Peyer's patch (tissue), 4 donors: ENCODE results near the gene KIF9.
"Not testable (repeated sequence)": the region's sequence is repeated elsewhere in the genome, so short reads cannot be mapped to it uniquely, and the experiment has no call there.

Experiments used
- CTCF ChIP-seq, 6 experiments: fragments of 450-650 bp in 4 of 6; fragments of 200-600 bp in 2 of 6; sonication (generic) in 1 of 6; IDR thresholded peaks; one replicate each; pipeline ENCODE4 v1.5.1; 2017 to 2019; ENCODE audit warnings: antibody characterized with exemption in 6 of 6, mild to moderate bottlenecking in 3 of 6, moderate library complexity in 1 of 6
- POLR2A ChIP-seq, 2 donors: fragments of 450-650 bp; IDR thresholded peaks; one replicate each; pipeline ENCODE4 v1.5.1; 2017; ENCODE audit warnings: antibody characterized with exemption in 2 of 2, mild to moderate bottlenecking in 2 of 2, moderate library complexity in 2 of 2

- not testable (repeated sequence) for TF ChIP-seq CTCF, POLR2A (IDR thresholded peaks at IDR 0.05)
These were observed 9.3 kb upstream of the KIF9 start for GRCh38 chr3:47291754-47292420.
